ENCODE data around the gene CLEC2D.
"Not testable (repeated sequence)": the region's sequence is repeated elsewhere in the genome, so short reads cannot be mapped to it uniquely, and the experiment has no call there.

The CLEC2D gene

GRCh38 chr12:9731393-9731792 is 61.9 kb downstream of the CLEC2D start:
- no peak for DNase-seq

GRCh38 chr12:9731797-9732196 is 62.3 kb downstream of the CLEC2D start:
- DNase-seq, result no peak

- DNase-seq, result no peak
Observed at GRCh38 chr12:9732921-9733461, 63.5 kb downstream of the CLEC2D start, which contains the start of gene CLECL1. CLECL1 (minus strand) TSS chr12:9733097.

- no peak for DNase-seq
Observed at GRCh38 chr12:9735601-9736000, 66.1 kb downstream of the CLEC2D start.

- peak in 2 of 6 experiments; percentile 36 to 43 for DNase-seq
Observed at GRCh38 chr12:9736936-9737705, 67.6 kb downstream of the CLEC2D start.

- not testable (repeated sequence) for DNase-seq
Observed at GRCh38 chr12:9738905-9739304, 69.4 kb downstream of the CLEC2D start.

- DNase-seq, result peak in 1 of 6 experiments; percentile 15
Observed at GRCh38 chr12:9739404-9740105, 70.0 kb downstream of the CLEC2D start.

- peak in 4 of 6 experiments; percentile 14 to 54 (median 44) for DNase-seq
Observed at GRCh38 chr12:9740106-9740750, 70.7 kb downstream of the CLEC2D start.

- DNase-seq, result peak; percentile 39 to 94 (median 80)
Observed at GRCh38 chr12:9741726-9742125, 72.2 kb downstream of the CLEC2D start.

GRCh38 chr12:9742661-9743060 is 73.1 kb downstream of the CLEC2D start:
- peak in 4 of 6 experiments; percentile 21 to 72 (median 46) for DNase-seq

- no peak for DNase-seq
Observed at GRCh38 chr12:9745199-9745598, 75.7 kb downstream of the CLEC2D start.

All from stimulated activated naive CD4-positive, alpha-beta T cell (primary cell).